Stimulated activated naive CD4-positive, alpha-beta T cell treated with Interleukin-2 at 50 U/mL for 16 hours (primary cell): ENCODE results near the gene ENKUR.

Source experiments
- DNase-seq: peaks from one replicate; lab custom pipeline; 2025; lab: John Stamatoyannopoulos, UW

Gene ENKUR

GRCh38 chr10:25015828-25016375 is at the start of gene ENKUR:
Gene ENKUR (minus strand): TSS chr10:25016158. CDS start chr10:25015936, 222 bp downstream.
- peak; percentile 92 for DNase-seq

- DNase-seq = no peak
Observed at GRCh38 chr10:25064401-25064800, 48.4 kb upstream of the ENKUR start.

- DNase-seq = no peak
Observed at GRCh38 chr10:25063644-25064043, 47.7 kb upstream of the ENKUR start.

- no peak for DNase-seq
Observed at GRCh38 chr10:25063157-25063556, 47.2 kb upstream of the ENKUR start.

- no peak for DNase-seq
Observed at GRCh38 chr10:25061711-25062449, 45.9 kb upstream of the ENKUR start.

DNA sequence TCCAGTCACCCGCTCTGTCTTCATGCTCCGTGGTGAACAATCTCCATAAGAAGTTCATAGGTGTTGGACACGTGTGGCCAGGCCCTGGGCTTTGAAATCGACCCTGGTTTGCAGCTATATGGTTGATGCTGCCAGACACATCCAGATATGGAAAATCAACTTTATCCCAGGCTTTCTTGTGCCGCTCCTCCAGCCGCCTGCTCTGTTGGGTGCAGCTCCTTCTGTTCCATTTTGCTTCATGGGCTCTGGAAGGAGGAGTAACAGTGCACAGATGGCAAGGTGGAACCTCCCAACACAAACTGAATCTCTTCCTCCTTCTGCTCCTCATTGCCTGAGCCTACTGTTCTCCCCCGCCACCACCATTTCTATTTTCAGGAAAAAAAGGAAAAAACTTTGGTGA is 45.2 kb upstream of the ENKUR start:
- DNase-seq = no peak

DNA sequence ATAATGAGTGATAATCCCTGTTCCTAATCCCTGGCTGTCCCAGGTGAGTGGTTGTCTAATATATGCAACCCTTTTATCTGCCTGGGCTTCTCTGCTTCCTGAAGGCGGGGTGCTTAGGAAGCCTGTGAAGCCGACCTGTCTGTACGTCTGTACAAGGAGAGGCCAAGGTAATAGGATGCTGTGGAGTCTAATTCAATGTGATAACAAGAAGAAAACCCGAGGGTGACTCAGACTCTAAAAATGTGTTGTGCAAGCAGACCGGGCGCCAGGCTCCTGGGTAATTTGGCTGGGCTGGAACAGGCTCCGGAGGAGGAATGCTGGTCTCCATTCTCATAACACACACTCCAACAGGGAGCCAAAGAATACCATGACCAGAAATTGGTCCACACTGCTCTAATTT is 44.0 kb upstream of the ENKUR start:
- DNase-seq = no peak

DNA sequence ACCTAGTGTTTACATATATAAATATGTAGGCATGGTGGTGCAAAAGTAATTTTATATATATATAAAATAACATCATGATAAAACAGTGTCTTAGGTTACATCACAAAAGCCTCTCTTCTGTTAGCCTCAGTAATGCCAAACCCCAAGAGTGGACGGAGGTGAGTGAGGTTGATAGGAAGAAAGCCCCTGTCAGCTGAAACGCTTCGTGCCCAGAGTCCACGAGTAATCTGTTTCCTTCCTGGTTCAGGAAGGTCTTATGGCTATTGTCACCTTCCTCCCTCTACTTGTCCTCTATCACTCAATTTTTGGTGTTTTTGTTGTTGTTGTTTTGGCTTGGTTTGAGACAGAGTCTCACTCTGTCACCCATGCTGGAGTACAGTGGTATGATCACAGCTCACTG is 41.9 kb upstream of the ENKUR start:
- DNase-seq = no peak

- DNase-seq = no peak
Observed at GRCh38 chr10:25056726-25057125, 40.8 kb upstream of the ENKUR start.

- DNase-seq = no peak
Observed at GRCh38 chr10:25052012-25052411, 36.1 kb upstream of the ENKUR start.

DNA sequence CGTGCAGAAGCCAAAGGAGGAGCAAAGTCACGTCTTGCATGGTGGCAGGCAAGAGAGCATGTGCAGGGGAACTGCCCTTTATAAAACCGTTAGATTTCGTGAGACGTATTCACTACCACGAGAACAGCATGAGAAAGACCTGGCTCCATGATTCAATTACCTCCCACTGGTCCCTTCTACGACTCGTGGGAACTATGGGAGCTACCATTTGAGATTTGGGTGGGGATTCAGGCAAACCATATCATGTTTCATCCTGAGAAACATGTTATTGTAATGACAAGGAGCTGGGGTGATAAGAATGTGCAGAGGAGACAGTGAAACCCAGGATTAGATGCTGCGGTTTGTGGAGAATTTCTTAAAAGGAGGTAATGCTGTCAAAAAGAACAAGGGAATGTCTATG is 34.4 kb upstream of the ENKUR start:
- DNase-seq = no peak

- no peak for DNase-seq
Observed at GRCh38 chr10:25049966-25050365, 34.0 kb upstream of the ENKUR start.

GRCh38 chr10:25048450-25048849 is 32.5 kb upstream of the ENKUR start:
- no peak for DNase-seq

GRCh38 chr10:25047591-25048301 is 31.8 kb upstream of the ENKUR start:
- no peak for DNase-seq

DNA sequence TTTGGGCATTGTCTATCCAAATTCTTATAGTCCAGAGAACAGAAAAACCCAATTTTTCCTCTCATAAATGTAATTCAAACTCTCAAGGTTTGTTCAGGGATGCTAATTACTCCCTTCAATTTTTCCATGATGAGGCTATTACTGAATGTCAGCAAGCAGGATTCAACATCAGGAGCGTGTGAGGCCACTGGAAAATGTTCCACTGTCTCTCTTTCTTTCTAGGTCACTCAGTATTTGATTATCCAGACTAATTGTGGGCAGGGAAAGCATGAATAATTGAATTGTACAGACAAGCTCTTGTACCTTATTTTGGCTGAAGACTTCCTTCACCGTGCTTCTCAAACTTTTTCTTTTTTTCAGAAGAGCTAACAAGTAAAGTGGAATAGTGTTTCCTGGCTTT is 31.1 kb upstream of the ENKUR start:
- no peak for DNase-seq

DNA sequence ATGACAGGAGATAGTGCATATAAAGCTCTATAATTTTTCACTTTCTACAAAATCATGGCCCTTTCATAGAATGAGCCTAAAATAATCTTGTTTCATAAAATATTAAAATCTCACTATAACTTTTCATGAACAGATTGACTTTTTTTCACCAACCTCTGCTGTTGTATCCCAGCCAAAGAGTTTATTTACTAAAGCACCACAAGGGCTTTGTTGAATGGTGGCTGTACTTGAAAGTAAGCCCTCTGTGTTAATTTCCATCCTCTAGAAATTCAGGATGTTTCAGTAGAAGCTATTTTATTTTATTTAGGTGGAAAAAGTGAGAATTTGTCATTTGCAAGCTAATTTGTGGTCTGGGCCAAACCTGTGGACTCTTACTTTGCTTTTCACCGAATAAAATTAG is 30.7 kb upstream of the ENKUR start:
- DNase-seq = no peak

DNA sequence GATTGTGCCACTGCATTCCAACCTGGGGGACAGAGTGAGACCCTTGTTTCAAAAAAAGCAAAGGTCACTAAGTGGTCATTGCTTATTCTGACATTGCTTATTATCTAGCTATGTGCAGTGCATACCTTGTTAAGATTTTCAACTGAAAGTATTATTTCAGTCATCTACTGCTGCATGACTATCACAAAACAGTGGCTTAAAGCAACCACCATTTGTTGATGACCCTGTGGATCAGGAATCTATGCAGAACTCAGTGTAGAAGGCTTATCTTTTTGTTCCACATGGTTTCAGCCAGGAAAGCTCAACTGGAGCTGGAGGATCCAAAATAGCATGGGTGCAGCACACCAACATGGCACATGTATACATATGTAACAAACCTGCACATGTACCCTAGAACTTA is 23.6 kb upstream of the ENKUR start:
- no peak for DNase-seq

- no peak for DNase-seq
Observed at GRCh38 chr10:25038325-25038724, 22.4 kb upstream of the ENKUR start.

GRCh38 chr10:25036381-25036780 is 20.4 kb upstream of the ENKUR start:
- DNase-seq = no peak

DNA sequence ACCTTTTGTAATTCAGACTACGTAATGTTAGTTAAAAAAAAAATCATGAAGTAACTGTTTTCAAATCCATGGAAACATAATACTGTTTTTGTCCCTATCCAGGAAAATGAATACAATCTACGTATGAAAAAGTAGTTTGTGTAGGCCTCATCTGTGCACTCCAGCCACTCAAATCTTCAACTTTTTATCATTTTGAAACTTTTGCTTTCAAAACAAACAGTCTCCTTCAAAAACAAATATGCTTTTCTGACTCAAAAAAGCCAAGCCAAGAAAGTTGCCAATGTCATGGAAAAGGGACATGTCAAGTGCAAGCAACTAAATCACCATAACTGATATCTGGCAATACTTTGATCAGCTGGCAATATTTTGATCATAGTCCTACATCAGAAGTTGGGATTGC is 13.6 kb upstream of the ENKUR start:
- no peak for DNase-seq

DNA sequence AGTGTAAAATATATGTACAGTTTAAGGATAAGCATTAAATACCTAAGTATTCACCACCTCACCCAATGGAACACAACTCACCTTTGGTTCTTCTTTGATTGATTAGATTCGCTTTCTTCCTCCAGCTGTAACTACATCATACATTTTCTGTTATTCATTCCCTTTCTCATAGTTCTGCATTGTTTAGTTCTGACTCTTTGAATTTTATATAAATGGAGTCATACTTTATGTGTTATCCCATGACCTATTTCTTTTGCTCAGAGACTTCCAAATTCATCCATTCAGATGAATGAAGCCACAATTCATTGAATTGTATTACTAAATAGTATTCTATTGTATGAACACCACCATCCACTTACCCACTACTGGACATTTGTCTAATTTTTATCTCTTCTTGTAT is 12.8 kb upstream of the ENKUR start:
- no peak for DNase-seq

DNA sequence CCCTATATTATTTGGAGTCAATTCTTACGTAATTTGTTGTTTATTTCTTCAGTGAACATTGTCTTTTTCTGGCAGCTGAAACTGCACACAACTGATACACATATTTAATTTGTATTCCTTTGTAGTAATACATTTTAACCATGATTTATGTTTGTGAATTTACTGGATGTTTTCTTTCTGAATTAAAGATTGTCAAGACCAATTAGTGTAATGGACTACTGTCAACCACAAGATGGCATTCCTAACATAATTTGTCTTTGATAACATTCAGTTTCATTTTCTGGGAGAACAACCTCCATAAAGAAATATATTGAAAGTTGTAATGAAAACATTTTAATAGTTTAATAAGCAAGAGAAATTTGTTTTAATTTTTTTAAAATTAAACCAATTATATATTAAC is 10.5 kb upstream of the ENKUR start:
- DNase-seq = no peak

DNA sequence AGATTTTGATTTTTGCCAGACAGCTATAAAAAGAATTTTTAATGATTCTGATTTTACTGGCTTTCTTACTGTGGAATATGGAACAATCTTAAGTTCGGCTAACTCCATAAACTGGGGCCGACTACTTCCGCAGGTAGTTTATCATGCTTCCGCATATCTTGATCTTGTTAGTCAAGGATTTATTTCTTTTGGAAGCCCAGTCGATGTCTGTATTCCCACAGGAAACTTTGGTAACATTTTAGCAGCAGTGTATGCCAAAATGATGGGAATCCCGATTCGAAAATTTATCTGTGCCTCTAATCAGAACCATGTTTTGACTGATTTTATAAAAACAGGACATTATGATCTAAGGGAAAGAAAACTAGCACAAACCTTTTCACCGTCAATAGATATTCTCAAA is 8.6 kb upstream of the ENKUR start:
- DNase-seq = no peak

- DNase-seq = no peak
Observed at GRCh38 chr10:25023278-25023677, 7.3 kb upstream of the ENKUR start.
